ENCODE results near the gene HEYL.
A peak's percentile ranks its signal among the peaks of the same experiment; 100 is the strongest.

HEYL gene

DNA sequence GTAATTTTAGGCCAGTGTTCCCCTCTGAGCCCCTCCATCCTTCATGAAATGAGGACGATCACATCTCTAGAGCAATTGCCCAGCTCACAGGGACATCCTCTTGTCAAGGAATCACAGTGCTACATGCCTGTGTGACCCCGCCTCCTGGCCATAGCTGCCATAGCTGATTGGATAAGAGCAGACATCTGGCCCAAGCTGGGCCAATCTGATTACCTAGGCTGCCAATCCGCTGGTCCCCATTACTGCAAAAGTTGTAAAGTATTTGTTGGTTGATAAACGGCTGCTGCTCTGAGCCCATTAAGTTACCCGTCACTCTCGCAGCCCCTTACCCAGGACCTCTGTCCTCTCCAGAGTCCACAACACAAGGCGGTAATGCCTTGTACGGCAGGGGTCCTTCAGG, 24.1 kb upstream of the HEYL start:
- DNase-seq = no peak

DNA sequence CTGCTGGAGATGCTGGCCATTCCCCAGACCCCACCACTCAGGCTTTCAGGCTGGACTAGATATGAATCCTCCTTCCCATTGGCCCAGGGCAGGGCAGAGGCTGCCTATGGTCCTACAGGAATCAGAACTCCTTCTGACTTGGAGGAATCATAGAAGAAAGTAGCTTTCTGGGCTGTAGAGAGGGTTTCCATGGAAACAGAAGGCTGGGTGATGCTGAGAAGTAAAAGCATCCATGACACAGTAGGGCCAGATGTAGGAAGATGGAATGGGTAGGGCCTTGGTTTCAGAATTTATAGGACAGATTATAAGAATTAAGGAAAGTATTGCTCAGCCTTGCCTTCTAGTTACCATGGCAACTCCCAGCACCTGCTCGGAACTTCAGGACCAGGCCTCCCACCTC, 23.4 kb upstream of the HEYL start:
- DNase-seq = no peak

DNA sequence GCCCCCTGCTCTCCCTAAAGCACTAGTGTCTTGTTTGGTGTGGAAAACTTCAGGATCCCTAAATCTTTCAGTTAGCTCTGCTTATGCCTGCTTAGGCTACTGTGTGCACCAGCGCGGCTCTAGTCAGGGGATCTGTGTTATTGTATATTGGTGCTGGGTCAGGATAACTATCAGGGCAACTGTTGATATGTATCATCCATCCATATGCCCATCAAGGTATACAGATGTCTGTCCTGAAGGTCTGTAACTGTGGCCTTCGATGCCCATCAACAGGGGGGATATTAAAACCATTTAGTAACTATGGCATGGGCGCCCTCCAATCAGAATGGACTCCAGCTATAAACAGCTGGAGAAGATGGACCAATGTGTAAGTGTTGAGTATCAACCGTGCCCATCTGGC, 20.1 kb upstream of the HEYL start:
- DNase-seq = no peak

DNA sequence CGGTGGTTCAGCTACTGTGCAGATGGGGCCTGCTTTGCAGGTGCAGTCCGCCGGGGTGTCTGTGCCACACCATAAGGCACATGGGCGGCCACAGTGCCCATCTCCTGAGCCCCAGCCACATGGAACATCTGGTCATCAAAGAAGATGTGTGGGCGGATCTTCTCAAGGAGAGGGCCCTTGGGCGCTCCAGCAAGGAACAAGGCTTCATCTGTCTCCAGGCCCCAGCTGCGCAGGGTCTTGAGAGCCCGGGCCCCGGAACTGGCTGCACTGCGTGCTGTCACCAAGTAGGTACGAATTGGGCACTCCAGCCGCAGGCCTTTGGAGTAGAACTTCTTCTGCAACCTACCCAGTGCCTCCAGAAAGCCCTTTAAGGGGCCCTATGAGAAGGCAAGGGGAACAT, 19.7 kb upstream of the HEYL start:
- no peak for DNase-seq

DNA sequence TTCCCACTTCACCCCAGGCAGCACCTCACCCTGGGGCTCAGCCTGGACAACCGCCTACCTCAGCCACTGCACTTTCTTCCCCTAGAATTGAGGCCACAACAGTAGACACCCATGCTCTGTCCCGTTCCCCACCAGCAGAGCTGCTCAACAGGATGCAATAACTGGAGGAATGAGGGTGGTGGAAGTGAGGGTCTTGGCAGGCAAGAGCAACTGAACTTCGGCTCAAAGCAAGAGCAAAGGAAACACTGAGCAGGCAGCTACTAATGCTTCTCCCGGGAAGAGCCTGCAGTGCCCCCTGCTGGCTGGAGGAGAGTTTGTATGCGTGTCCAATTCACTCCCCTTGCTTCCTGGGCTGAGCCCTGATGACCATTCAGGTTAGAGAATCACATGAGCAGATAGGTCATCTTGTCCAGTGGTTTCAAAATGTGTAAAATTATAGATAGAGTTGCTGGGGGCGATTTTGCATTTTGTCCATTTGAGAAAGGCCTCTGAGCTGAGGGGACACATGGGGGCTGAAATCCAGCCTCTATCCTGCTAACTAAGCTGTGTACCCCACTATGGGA, 18.6 kb upstream of the HEYL start:
- peak; percentile 48 for DNase-seq

DNA sequence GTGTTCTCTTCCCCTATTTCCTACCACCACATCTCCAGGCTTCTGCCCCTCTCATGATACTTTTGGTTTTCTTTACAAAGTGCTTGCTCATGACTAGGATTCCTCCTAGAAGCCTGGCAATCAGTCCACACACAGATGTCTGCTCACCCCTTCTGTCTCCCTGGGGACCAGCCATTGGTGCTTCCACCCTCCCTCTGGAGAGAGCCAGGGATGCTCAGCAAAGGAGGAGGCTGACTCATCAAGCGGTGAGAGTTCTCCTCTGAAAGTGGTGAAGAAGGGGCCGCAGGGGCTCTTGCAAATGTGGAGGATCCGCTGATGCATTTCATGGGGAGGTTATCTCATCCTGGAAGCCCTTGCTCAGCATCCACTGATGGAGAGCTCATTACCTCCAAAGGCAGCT, 18.0 kb upstream of the HEYL start:
- DNase-seq = no peak

DNA sequence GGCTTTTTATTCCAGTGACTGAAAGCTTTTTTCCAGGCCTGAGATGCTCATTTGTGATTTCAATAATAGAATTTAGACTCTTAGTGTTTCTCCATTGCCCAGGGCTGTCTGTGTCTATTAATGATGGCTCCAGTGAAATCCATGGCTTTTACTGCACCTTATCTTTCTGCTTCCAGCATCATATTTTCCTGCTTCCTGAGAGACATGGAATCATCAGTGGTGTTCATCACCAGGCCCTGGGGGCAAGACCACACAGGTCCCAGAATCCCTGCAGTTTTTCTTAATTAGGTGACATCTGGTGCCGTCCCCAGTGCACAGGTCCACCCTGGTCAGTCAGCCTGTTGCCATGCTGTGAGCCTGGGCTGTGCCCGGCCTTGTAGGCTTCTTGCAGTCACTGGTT, 16.9 kb upstream of the HEYL start:
- no peak for DNase-seq

DNA sequence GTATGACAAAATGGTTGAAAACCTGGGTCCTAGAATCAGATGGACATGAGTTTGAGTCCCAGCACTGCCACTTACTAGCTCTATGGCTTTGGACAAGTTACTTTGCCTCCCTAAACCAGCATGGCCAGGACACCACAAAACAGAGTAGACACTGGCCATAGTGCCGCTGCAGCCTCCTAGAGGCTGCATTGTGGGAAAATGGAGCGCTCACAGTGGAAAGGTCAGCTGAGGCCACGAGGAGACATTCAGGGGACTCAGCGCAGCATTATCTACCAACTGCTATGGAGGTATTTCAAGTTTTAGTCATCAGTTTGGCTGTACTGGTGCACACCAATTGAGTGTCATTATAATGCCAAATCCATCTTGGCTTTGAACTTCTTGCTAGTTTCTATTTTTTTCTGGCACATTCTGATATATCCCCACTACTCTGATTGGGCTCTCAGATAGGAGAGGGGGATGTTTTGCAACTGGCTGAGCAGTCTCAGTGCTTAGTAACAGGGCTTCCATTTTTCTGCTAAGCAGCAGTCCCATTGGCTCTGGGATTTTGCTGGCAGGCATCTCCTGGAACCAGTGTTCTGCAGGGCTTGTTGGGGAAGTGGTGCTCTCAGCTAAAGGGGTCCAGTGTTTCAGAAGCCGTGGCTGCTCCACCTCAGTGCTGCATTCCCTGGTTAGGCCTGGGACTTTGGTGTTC, 16.3 kb upstream of the HEYL start:
- DNase-seq = no peak

DNA sequence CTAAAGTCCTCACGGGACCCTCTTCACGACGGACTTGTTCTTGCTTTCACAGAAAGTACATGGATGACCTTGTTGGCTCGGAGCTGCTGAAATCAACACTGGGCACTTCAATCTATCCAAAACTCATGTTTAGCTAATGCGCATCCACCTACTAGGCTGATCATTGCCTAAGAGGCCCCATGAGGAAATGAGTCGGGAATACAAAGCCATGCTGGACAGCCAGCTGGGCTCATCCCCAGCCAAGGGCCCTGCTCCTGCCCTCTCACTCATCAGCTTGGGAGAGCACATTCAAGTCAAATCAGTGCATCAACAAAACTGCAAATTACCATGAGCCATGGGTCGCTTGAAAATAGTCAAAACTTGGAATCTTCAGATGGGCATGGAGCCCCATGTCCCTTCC, 14.8 kb upstream of the HEYL start:
- DNase-seq = no peak

DNA sequence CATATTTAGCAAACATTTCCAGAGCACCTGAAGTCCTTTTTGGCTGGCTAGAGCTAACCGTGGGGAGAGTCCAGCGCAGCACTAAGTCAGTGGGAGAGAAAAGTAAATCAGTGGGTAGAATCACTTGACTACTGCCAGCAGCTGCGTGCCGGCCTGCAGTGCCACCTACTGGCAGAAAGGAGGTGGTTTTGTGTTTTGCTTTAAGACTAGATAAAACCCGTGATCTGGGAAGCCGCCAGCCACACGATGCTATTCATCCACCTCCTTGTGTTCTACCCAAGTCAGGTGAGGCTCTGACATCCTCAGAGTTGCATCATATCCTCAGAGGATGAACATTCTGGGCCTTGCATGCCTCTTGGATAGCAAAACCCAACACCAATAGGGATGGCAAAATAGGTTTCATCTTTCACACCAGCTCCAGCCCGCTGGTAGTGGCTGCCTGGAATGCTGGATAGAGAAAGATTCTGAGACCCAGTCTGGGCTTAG, 14.1 kb upstream of the HEYL start:
- DNase-seq = peak; percentile 64

DNA sequence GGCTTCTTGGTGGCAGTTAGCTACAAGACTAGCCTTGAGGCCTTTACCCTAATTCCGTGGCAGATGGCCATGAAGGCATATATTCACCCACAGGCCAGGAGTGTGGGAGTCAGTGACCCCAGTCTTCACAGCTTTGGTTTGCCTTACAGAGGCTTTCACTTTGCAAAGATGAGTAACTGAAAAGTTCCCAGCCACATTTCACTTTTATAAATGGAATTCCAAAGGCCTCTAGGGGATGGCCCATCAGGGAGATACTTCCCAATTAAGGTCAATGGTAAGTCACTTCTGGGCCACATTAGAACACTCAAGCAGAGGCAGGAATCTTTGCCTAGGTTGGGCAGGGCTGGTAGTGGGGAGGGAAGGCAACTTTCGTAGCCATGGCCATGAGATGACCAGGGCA, 13.1 kb upstream of the HEYL start:
- DNase-seq = no peak

DNA sequence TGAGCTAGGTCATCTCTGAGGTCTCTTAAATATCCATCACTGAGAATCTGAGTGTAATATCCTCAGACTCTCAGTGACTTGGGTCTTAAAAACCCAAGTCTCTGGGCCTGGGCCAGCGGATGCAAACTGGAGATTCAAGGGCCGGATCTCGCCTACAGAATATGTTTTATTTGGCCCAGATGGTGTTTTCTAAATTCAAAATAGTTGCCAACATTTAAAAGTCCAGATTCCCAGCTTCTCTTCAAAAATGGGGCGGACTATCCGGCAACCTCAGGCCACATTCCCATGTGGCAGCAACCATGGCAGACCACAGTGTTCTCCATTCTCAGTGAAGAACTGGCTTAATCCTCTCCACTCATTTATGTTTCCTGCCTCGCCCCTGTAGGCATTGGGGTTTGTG, 12.7 kb upstream of the HEYL start:
- DNase-seq = no peak

DNA sequence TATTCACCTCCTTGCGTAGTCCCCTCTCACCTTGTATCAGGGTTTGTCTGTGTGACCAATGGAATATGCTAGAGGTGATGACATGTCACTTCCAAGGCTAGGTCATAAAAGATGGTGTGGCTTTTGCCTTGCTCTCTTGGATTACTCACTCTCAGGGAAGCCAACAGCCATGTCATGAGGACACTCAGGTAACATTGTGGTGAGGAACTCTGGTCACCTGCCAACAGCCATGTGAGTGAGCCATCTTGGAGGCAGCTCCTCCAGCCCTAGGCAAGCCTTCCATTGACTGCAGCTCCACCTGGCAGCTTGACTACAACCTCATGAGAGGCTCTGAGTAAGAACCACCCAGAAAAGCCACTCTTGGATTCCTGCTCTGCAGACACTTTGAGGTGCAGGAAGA, 11.0 kb upstream of the HEYL start:
- no peak for DNase-seq

DNA sequence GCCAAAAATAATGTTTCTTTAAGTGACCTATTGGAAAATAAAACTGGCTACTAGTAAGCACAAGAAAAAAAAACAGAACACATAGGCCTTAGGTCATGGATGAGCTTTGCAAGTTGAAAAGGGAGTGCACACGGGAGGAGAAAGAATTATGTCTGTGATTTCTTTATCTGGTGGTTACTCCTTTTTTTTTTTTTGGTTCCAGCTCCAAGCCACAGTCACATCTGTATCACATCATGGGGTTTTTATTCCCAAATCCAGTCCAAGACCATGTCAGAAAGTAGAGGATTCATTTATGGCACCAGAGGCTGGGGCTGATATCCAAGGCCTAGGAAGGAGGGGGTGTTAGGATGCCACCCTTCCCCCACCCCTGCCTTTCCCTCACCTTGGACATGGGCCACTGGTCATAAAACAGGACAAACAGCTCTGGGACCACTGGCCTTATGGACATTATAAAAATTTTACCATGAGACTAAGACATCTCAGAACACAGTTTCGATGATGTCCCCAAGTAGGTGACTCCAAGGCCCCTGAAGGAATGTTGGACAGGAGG, 10.3 kb upstream of the HEYL start:
- no peak for DNase-seq

DNA sequence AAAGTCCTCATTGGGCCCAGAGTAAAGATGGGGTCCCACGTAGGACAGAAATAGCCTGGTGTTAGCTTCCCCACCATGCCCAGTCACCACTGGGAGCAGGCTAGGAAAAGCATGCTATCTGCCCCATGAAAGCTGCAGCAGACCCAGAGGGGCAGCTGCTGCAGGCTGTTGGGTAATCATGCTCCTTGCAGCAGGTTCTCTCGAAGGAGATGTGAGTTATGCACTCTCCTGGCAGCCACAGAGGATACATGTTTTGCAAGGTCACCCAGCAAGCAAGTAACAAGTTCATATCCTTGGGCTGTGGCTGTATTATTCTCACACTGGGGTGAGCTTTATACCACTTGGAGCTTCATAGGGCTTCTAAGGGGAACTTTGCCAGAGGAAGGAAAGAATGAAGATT, 9.1 kb upstream of the HEYL start:
- DNase-seq = no peak

DNA sequence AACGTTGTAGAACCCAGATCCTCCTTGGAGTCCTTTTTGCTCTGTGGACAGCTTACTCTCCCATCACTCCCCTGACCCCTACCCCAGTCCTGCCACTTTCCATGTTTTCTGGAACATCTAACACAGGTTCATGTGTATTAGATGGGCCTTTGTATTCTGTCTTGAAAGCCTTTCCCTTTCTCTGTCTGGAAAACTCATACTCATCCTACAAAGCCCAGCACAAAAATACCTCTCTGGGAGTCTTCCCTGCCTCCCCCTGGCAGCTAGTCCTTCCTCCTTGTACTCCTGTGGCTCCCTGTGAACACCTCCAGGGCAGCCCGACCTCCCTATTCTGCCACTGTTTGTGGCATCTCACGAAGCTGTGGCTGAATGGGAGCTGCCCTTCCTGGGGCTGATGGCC, 7.8 kb upstream of the HEYL start:
- no peak for DNase-seq

DNA sequence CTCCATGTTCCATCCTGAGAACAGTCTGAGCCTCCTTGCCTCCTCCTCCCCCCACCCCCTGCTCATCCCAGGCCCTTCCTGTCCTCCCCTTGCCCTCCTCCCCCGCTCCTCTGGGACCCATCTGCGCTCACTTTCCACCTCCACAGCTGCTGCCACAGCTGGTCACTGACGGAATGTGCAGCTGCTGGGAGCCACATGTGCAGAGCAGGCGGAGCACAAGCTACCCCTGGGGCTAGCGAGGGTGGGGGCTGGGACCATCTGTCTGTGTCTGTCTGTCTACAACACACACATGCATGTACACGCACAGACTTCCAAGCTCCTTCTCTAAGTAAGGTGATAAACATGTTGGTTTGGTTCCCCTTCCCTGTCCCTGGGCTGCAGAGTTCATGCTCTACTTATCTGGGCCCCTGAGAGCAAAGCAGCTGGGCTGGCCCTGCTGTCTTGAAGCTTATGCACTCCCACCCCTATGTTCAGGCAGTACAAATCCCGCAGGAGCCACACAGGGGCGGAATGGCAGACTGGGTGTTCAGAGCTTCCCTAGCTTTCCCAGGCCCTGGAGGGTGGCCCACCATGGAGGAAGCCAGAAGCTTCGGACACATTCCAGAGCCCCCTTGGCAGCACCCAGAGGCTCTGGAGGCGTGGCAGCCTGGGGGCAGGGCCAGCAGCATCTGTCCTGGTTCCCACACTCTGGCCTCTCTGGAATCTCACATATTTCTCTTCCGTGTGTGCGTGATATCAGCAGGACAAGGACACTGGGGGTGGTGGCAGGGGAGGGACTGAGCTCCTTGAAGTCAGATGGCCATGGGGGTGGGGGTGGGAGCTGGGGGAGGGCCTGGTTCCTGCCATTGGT, 7.0 kb upstream of the HEYL start:
- DNase-seq = no peak

DNA sequence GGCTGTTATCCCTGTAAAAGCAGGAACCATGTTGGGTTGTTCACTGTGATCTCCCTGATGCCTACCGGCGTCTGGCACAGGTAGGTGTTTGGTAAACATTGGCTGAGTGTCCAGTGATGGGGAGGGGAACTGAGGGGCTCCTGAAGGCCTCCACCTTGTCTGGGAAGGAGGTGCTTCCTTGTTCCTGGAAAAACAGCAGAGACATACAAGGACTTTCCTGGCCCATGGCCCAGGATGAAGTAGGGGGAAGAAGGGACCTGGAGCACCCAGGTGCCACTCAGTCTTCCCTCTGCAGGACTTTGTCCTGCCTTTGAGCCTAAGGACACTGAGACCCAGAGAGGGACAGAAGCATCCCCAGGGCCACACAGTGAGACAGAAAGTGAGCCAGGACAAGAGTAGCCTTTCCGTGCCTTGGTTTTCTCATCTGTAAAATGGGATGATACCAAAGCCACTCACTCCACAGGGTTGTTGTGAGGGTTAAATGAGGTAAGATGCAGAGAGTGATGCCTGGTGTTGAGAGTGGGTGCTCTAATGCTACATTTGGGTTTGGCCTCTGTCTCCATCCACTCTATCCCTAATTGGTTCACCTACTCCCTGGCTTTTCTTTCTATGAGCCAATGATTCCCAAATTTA, 6.1 kb upstream of the HEYL start:
- no peak for DNase-seq

DNA sequence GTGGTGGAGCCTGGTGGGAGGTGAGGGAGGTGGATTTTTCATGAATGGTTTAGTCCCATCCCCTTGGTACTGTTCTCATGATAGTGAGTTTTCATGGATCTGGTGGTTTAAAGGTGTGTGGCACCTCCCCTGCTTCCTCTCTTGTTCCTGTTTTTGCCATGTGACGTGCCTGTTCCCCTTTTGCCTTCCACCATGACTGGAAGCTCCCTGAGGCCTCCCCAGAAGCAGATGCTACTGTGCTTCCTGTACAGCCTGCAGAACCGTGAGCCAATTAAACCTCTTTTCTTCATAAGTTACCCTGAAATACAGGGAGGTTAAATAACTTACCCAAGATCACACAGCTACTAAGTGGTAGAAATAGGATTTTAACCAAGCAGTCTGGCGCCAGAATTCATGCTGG, 4.3 kb upstream of the HEYL start:
- no peak for DNase-seq

DNA sequence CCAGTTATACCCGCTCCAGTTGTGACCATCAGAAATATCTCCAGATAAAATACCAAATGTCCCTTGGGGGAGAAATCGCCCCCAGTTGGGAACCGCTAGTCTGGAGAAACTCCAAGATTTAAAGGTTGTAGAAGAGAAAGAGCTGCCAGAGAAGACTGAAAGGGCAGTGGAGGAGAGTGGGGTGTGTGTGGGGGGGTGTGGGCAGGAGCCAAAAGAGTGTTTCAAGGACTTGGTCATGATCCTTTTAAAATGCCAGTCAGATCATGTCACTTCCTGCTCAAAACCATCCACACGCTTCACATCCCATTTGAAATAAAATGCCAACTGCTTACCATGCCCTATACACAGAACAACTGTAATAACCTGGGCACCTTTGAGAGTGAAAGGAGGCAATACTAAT, 3.4 kb upstream of the HEYL start:
- no peak for DNase-seq

DNA sequence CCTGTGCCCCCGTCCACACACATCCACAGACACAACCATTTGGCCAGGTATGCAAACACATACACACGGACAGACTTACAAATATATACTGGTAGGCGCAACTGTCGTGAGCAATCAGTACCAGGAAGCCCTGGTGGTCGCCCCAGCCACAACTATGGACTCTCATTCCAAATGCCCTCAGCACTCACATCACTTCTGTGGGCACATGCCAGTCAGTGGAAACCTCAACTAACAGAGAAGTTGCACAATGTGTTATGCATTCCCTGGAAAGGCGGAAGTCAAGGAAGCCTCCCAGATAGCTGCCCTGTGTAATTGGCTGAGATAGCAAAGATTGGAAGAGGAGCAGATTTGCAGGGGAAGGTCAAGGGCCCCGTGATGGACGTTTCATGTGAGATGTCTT, 1.4 kb upstream of the HEYL start:
- DNase-seq = no peak

DNA sequence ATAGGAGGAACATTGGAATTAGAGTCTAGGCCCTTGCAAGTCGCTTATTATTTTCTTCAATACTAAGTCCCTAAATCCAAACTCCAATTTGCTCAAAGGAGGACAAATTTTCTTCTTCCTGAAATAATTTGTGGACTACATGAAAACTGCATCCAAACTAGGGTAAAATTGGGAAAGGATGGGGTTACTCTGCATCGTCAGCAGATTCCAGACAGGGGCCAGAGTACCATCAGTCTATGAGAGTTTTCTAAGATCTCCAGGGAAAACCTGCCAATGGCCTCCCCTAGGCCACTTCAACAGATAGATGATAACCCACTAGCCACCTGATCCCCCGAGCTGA, 508 bp downstream of the HEYL start:
- DNase-seq = no peak

DNA sequence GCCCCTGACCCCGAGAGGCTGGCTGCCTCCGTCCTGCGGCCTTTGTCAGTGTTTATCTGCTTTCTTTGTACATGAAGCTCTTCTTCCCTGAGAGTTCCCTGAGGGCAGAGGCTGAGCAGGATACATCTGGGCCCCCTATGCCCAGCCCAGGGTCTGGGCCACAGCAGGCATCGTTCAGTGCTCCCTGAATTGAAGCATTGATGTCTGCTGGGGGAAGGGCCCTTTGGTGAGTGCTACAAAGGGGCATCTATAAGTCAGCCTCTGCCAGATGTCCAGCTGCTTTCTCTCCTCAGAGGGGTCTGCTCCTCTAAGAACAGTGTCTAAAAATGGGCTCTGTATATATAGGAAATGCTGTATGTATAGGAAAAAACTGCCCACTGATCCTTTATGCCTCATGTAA, 2.1 kb downstream of the HEYL start:
- DNase-seq = no peak

DNA sequence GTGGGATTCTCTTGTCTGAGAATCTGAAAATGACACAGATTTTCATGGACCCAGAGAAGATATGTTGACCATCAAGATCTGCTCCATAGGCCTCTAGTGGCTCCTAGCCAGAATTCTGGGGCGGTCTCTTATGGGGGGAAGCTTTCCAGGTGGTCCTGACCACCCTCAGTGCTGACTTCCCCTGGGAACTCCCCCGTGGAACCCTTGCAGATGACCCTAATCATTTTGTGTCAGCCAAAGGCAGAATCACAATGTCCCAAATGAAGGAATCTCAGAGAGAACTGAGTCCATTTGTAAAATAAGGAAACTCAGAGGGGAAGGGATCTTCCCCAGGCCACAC, 3.6 kb downstream of the HEYL start:
- DNase-seq = no peak
